Endometrial microvascular endothelial cells (primary cell): ENCODE data around the gene SKA2. TPM values are rescaled to one million over a fixed set of nuclear protein-coding genes. Genes with fewer than 3 reads are reported as not detected.
"Not testable (repeated sequence)": the region's sequence is repeated elsewhere in the genome, so short reads cannot be mapped to it uniquely, and the experiment has no call there.

ENCODE experiments used
- in situ Hi-C: cut with HindIII; loops from 2 replicates; pipeline ENCODE4 v1.10.0; 2017; ENCODE audit warnings: low sequenced_read_pairs, low pct_unique_long_range_greater_than_20kb; ENCODE audit errors: inconsistent ontology term
- total RNA-seq: library from RNA; depleted of rRNA; stranded (reverse); fragments of >200 nt; gene quantifications from one replicate; pipeline ENCODE4 v1.2.3, GENCODE V29; 2015; ENCODE audit errors: inconsistent ontology term

The SKA2 gene
- total RNA-seq, 1 donor from 2014 or later: 105 TPM

- in situ Hi-C loops: no loop called here
Observed at GRCh38 chr17:59155439-59156177, 622 bp upstream of the SKA2 start, which contains the start of gene PRR11. Gene PRR11, plus strand, starts transcription at chr17:59155746. Its CDS starts 14,007 bp downstream, at chr17:59169753.

GRCh38 chr17:59154292-59154720, 680 bp downstream of the SKA2 start:
- in situ Hi-C loops: no loop called here

DNA sequence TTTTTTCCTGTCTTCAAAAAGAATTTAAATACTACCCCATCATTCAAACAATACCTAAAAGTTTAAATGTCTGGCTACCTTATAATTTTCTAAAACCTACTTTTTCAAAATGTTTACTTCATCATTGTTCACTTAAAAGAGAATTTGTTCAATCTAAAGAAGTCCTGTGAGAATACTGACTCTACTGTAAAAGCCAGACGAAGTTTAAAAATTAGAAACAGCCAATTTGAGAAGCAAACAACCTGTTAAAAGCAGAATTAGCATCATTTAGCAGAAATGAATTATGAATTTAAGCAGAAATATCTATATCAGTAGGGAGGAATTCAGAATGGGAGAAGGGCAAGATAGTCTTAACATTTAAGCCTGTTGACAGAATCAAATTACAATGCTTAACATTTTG, 2.1 kb downstream of the SKA2 start:
- in situ Hi-C loops: no loop called here

- in situ Hi-C loops: no loop called here
Observed at GRCh38 chr17:59151591-59151990, 3.4 kb downstream of the SKA2 start.

DNA sequence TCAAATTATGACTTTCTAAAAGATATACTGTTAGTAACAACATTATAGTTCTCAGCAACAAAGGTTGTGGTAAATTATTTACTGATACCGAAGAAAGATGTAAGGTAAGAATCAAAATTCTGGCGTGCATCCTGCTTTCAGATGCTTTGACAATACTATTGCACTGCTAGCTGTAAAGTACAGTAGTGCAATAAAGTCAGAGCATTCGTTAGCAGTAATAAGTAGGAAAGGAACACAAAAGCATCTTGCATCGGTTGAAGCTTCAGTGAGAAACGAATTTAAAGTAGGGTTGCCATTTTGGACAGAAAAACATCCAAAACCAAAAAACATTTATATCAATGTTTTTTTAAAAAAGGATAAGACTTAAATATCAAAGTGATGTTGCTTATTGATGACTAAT, 4.0 kb downstream of the SKA2 start:
- in situ Hi-C loops: no loop called here

- in situ Hi-C loops: no loop called here
Observed at GRCh38 chr17:59149841-59150511, 5.0 kb downstream of the SKA2 start.

- in situ Hi-C loops: no loop called here
Observed at GRCh38 chr17:59149051-59149450, 5.9 kb downstream of the SKA2 start.

GRCh38 chr17:59145571-59146096, 9.4 kb downstream of the SKA2 start:
- in situ Hi-C loops: no loop called here

- in situ Hi-C loops: no loop called here
Observed at GRCh38 chr17:59141860-59142259, 13.1 kb downstream of the SKA2 start.

DNA sequence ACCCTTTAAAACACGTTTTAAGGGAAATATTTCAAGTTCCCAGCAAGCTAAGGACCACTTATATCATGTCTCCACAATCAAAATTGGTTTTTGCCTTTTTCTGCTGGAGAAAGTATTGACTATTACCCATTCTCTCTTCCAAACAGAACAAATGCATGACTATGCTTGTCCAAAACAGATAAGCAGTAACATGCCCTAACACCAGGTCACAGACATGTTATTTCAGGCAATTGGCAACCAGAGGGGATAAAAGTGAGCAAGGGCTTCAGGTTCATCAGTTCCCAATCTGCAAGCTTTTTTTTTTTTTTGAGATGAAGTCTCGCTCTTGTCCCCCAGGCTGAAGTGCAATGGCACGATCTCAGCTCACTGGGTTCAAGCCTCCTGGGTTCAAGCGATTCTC, 15.0 kb downstream of the SKA2 start:
- in situ Hi-C loops: no loop called here

DNA sequence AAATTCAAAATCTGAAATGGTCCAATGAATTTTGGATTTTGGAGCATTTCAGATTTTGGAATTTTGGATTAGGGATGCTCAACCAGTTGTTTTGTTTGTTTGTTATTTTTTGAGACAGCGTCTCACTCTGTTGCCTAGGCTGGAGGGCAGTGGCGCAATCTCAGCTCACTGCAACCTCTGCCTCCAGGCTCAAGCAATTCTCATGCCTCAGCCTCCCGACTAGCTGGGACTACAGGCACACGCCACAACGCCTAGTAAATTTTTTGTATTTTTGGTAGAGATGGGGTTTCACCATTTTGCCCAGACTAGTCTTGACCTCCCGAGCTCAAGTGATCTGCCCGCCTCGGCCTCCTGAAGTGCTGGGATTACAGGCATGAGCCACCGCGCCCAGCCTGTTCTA, 16.6 kb downstream of the SKA2 start:
- in situ Hi-C loops: not testable (repeated sequence)

GRCh38 chr17:59131131-59131530, 23.9 kb downstream of the SKA2 start:
- in situ Hi-C loops: no loop called here

DNA sequence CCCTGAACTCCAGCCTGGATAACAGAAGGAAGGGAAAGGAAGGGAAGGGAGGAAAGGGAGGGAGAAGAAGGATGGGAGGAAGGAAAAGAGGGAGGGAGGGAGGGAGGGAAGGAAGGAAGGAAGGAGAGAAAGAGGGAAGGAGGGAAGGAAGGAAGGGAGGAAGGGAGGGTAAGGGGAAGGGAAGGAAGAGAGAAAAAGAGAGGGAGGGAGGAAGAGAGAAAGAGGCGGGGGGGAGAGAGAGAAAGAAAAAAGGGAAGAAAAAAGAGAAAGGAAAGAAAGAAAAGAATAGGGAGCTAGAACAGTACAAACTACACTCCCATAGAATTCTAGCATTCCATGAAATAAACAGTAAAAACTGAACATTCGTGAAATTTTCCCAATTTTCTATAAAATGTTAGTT, 25.2 kb downstream of the SKA2 start:
- in situ Hi-C loops: no loop called here

- in situ Hi-C loops: no loop called here
Observed at GRCh38 chr17:59126809-59127417, 28.1 kb downstream of the SKA2 start.

GRCh38 chr17:59124665-59125064, 30.3 kb downstream of the SKA2 start:
- in situ Hi-C loops: no loop called here

DNA sequence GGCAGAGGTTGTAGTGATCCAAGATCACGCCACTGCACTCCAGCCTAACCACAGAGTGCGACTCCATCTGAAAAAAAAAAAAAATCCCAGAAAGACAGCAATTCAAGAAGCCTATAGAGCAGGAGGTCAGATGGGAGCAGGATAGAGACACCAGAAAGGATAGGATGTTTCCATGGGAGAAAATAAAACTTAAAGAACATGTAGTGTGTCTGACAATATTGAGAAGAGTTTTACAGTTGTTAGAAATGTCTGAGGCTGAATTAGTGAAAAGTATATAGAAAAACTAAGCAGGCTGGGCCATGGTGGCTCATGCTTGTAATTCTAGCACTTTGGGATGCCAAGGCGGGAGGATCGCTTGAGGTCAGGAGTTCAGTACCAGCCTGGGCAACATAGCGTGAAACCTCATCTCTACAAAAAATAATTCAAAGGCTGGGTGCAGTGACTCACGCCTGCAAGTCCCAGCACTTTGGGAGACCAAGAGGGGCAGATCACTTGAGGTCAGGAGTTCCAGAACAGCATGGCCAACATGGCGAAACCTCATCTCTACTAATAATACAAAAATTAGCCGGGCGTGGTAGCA, 33.0 kb downstream of the SKA2 start:
- in situ Hi-C loops: no loop called here

- in situ Hi-C loops: no loop called here
Observed at GRCh38 chr17:59115474-59115873, 39.5 kb downstream of the SKA2 start.

- in situ Hi-C loops: no loop called here
Observed at GRCh38 chr17:59111539-59111938, 43.4 kb downstream of the SKA2 start.

DNA sequence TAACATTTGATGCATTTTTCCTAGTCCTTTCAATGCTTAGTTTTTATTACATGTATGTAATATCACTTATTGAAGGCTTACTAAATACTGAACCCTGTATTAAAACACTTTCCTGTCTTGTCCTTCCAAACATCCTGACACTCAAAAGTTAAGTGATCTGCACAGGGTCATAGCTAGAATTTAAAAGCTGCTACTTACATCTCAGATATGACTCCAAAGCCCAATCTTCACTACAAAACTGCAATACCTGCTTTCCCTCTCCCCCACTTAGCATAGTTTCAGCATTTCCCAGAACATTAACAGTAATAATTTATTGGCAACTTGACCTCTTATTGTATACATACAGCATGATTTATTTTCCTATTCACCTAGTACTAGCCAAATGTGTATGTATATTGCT, 44.0 kb downstream of the SKA2 start:
- in situ Hi-C loops: no loop called here
